GM18498 (cell line): ENCODE measurements around the gene POU2F1.
A peak's percentile ranks its signal among the peaks of the same experiment; 100 is the strongest.

Experiments used
- ATAC-seq: cut with Tn5 transposase; IDR thresholded peaks from one replicate; pipeline ENCODE4 v1.9.1; 2021; ENCODE audit warnings: mild to moderate bottlenecking, moderate library complexity; ENCODE audit not compliant: unreplicated experiment

The POU2F1 gene

GRCh38 chr1:167220537-167221125 is at the start of gene POU2F1:
POU2F1 (plus strand) TSS chr1:167220886; CDS start chr1:167220898, 12 bp downstream.
- ATAC-seq = peak; percentile 64

GRCh38 chr1:167171286-167171929 is 49.3 kb upstream of the POU2F1 start:
- no peak for ATAC-seq

- ATAC-seq = no peak
Measured at GRCh38 chr1:167173516-167174184, 47.0 kb upstream of the POU2F1 start.

DNA sequence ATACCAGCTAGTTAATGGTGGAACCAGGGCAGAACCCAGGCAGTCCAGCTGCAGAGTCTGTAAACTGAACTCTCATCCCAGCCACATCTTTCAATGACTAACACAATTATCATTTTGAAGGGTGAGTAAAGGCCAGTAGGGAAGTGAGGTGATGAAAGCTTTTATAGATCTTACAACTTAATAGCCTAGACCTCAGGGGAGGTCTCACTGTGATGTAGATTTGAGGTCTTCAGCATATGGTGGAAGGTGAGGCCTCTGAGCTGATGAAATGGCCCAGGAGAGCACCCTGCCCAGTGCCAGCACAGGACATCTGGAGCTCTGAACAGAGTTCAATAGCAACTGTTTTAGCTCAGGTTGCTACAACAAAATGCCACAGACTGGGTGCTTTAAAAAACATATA is 44.8 kb upstream of the POU2F1 start:
- no peak for ATAC-seq

GRCh38 chr1:167178831-167179230 is 41.9 kb upstream of the POU2F1 start:
- ATAC-seq = no peak

- ATAC-seq = no peak
Measured at GRCh38 chr1:167182571-167183320, 37.9 kb upstream of the POU2F1 start.

GRCh38 chr1:167184081-167184480 is 36.6 kb upstream of the POU2F1 start:
- no peak for ATAC-seq

GRCh38 chr1:167185062-167185461 is 35.6 kb upstream of the POU2F1 start:
- ATAC-seq = no peak

- no peak for ATAC-seq
Measured at GRCh38 chr1:167185974-167186657, 34.6 kb upstream of the POU2F1 start.

- no peak for ATAC-seq
Measured at GRCh38 chr1:167186771-167187170, 33.9 kb upstream of the POU2F1 start.

GRCh38 chr1:167190747-167191237 is 29.9 kb upstream of the POU2F1 start:
- ATAC-seq = no peak

DNA sequence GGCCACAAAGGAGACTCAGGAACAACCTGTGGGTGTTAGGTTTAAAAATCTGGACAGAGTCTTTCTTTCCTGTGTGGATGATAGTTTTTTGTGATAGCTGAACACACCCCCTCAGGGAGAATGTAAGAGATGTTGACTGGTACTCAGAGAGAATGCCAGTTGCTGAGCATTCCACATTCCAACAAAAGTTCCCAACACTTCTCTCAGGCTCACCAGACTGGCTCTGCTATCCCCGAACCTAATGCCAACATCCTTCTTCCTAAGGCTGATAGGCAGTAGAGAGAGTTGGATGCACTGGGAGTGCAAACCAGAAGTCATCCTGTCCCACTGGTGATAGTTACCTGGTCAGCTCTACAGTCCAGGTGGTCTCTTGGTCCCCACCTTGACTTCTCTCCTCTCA is 28.7 kb upstream of the POU2F1 start:
- no peak for ATAC-seq

DNA sequence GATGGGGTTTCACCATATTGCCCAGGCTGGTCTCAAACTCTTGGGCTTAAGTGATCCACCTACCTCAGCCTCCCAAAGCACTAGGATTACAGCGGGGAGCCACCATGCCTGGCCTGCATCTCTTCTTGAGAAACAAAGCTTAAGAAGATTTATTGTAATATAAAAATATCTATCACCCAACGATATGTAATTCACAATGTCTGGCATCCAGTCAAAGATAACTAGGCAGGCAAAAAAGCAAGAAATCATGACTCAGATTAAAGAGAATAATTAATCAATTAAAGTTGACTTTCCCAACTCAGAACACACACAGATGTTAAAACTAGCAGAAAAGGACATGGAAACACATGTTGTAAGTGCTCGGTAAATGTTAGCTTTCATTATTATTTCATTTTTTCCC is 26.5 kb upstream of the POU2F1 start:
- no peak for ATAC-seq

- ATAC-seq = no peak
Measured at GRCh38 chr1:167196166-167196565, 24.5 kb upstream of the POU2F1 start.

DNA sequence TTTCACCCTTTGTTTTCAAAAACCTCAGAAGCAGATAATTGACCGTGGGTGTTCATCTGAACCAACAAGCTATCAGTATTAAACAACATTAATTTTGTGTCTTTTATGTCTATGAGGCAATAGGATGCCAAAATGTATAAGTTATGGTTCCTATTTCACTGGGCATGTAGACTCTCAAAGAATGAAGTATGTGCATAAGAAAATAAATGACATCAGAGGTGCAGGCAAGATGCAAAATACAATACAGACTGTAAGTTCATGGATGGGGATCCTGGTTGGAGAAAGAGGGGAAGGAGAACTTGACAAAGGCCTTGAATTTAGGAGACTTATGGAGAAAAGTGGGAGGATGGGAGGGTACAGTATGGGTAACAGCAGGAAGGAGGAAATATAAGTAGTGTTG is 23.4 kb upstream of the POU2F1 start:
- no peak for ATAC-seq

DNA sequence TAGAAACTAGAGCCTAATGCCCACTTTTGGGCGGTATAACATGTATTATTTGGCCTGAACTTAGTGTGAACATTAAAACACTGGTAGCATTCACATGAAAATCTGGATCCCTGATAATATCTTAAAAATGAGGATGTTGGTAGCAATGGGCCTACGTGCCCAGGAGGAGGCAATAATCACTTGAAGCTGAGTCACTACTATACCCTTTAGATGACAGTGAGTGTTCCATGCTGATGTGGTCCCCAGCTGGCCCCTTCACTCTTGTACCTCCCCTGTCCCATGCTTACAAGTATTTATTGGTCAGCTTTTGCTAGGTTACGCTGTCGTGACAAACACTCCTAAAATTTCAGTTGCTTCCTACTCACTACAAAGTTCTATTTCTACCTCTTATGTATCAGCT is 23.0 kb upstream of the POU2F1 start:
- no peak for ATAC-seq

DNA sequence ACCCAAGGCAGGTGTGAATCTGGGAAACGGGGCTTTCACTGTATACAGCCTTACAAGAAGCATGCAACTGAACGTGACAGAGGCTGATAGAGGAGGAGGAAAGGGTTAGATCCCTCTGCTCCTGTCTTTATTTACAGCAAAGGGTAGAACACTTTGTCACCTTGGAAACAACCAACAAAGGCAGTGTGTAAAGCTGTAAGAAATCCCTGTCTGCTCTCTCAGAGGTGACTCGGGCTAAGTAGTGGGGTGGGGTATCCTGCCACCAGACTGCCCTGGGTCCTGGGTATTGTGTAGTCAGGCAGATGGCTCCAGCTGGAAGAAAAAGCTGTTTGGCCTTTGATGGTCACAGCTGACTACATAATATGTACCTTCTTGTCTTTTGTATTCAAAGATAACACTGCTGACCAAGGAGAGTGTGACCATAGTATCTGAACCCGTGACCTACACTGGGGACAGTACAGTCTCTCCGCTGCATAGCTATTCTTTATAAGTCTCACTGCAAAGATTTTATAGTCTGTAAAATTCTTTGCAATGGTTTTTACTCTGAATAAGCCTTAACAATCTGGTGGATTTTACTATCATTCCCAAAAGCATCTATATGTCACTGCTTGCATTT is 22.1 kb upstream of the POU2F1 start:
- no peak for ATAC-seq

DNA sequence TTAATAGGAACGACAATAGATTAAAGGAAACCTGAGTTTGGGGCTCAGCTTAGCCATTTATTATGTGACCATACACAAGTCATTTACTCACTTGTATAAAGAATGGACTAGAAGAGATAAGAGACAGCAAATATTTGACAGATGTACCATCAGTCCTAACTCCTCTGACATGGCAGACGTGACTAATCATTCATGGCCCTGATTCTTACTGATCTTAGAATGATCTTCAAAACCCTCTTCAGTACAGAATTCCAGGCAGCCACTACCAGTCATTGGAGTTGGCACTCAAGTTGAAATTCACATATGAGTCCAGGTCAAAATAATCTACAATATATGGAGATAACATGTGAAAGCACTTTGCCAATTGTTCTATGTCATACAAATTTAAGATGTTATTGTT is 21.0 kb upstream of the POU2F1 start:
- no peak for ATAC-seq

DNA sequence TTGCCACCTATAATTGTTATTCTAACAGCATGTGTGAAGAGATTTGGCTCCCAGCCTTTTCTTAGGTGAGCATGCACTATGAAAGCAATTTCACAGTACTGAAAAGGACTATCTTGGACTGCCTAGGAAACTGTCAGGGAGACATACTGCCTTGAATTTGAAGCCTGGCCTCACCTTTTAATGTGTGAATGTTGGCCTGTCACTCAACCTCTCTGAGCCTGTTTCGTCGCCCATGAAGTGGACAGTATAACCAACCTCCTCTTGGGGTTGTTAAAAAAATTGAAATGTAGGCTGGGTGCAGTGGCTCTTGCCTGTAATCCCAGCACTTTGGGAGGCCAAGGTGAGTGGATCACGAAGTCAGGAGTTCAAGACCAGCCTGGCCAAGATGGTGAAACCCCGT is 20.4 kb upstream of the POU2F1 start:
- no peak for ATAC-seq

GRCh38 chr1:167200749-167201148 is 19.9 kb upstream of the POU2F1 start:
- ATAC-seq = no peak
